ENCODE measurements around the gene CACNG3.

- TF ChIP-seq EZH2 (IDR thresholded peaks at IDR 0.05), result no peak
- no peak for TF ChIP-seq POLR2AphosphoS5 (IDR thresholded peaks at IDR 0.05; ENCODE audit: borderline replicate concordance, low read depth, low read length)
Observed at GRCh38 chr16:24409045-24409444, 152.9 kb downstream of the CACNG3 start.
